ENCODE results near the gene DNAH17. TPM values are rescaled to one million over a fixed set of nuclear protein-coding genes. Genes with fewer than 3 reads are reported as not detected.

DNAH17 gene
- total and polyA plus RNA-seq, 2 of the 13 experiments (the other 11 are each of a cell fraction or from before 2014, with no cell fraction given): 0.86 to 1.6 TPM

- TF ChIP-seq UBTF (CRISPR knock-in tag; IDR thresholded peaks at IDR 0.05) (no peak), MYNN (CRISPR knock-in tag; IDR thresholded peaks at IDR 0.05; ENCODE audit: low read depth) (no peak), AGO1 (IDR thresholded peaks at IDR 0.05; ENCODE audit: low read depth, low read length, poor library complexity, severe bottlenecking) (no peak), ZC3H13 (CRISPR knock-in tag; IDR thresholded peaks at IDR 0.05) (no peak), MTERF4 (CRISPR knock-in tag; IDR thresholded peaks at IDR 0.05) (no peak)
Measured at GRCh38 chr17:78576389-78577112, 645 bp downstream of the DNAH17 start (continued).

- WGBS (ENCODE audit: low lambda C conversion rate): 66% methylated on average over 7 of the region's 7 CpGs
- FAIRE-seq (no peak), ATAC-seq (no peak), DNase-seq (ENCODE audit: low spot score) (no peak)
- Histone ChIP-seq H3K36me3 (replicated peaks in 1 of 2; ENCODE audit: control insufficient read depth in 1 of 2, insufficient read depth in 2 of 2, low read length in 2 of 2) (no peaks in the 10 kb centered on the region), H3K27me3 (ENCODE audit: control insufficient read depth in 1 of 2, insufficient read depth in 2 of 2, low read length in 2 of 2) (no peaks in the 10 kb centered on the region; a peak in 1 of 5 replicates), H3K9me3 (ENCODE audit: low read length) (no peaks in the 10 kb centered on the region), H3K27ac (ENCODE audit: extremely low read length, insufficient read depth, low read length) (no peak overlapping the region), H3K4me1 (ENCODE audit: insufficient read depth, low read length) (0 out of 2 replicates have a peak, but pooled peaks cover 5% of the 10 kb centered on the region), H3K9ac (ENCODE audit: insufficient read depth, low read depth, low read length) (no peak overlapping the region), H4K20me1 (ENCODE audit: insufficient read depth, low read length) (no peaks in the 10 kb centered on the region), H2AFZ (ENCODE audit: low read length) (no peak overlapping the region), H3K79me2 (ENCODE audit: insufficient read depth, low read length) (no peaks in the 10 kb centered on the region), H3K4me2 (ENCODE audit: low read depth, low read length) (no peak overlapping the region), H3K4me3 (replicated peaks in 1 of 3; ENCODE audit: insufficient read depth in 1 of 3, low read depth in 2 of 3, low read length in 3 of 3) (no peak overlapping the region)
- intact Hi-C loops (cut with micrococcal nuclease; ENCODE audit: unreplicated experiment) (no loop called here), in situ Hi-C loops (cut with HindIII; ENCODE audit: extremely low pct_ligation_motif_present, low pct_unique_long_range_greater_than_20kb) (no loop called here)
- BruUV-seq (replicated peaks): no TSS peak
- POLR2A ChIA-PET: no interaction called here
- CTCF ChIA-PET (ENCODE audit: low intra/inter-chr PET ratio, low total read pairs): no interaction called here
- TF ChIP-seq ZNF407 (CRISPR knock-in tag; IDR thresholded peaks at IDR 0.05; ENCODE audit: not compliant biosample characterization): no peak
- no peak for TF ChIP-seq ZBTB39 (CRISPR knock-in tag; IDR thresholded peaks at IDR 0.05)
Measured at GRCh38 chr17:78575899-78576298, 1.3 kb downstream of the DNAH17 start.

Measured in HepG2 (cell line).